HEK293T (cell line): ENCODE data around the gene IGF1R.

ENCODE experiments used
- CTCF ChIA-PET: fragments of 350-600 bp; formaldehyde crosslinking; extraction: SDS; loops from one replicate; lab custom pipeline; 2021; ENCODE audit warnings: antibody characterized with exemption, inconsistent platforms; lab: Yijun Ruan, JAX
- POLR2A ChIA-PET: fragments of 350-600 bp; formaldehyde crosslinking; extraction: SDS; loops from one replicate; lab custom pipeline; 2020; ENCODE audit warnings: antibody characterized with exemption, inconsistent platforms; lab: Yijun Ruan, JAX
- DNase-seq: peaks from one replicate; pipeline ENCODE4 v3.0.0; 2012; ENCODE audit warnings: mixed read lengths; ENCODE audit errors: extremely low spot score
- ARNT ChIP-seq: fragments of 450-650 bp; IDR thresholded peaks from 2 replicates; pipeline ENCODE4 v1.6.1; 2017; ENCODE audit warnings: mild to moderate bottlenecking
- BHLHE40 ChIP-seq: fragments of 450-650 bp; IDR thresholded peaks from 2 replicates; pipeline ENCODE4 v1.6.1; 2016; ENCODE audit warnings: mild to moderate bottlenecking, moderate library complexity, borderline replicate concordance
- CTBP1 ChIP-seq: fragments of 450-650 bp; IDR thresholded peaks from 2 replicates; pipeline ENCODE4 v1.6.1; 2016; ENCODE audit warnings: borderline replicate concordance
- ELF4 ChIP-seq: fragments of 450-650 bp; IDR thresholded peaks from 2 replicates; pipeline ENCODE4 v1.6.1; 2017; ENCODE audit warnings: antibody characterized with exemption
- FOXA1 ChIP-seq: fragments of 450-650 bp; IDR thresholded peaks from 2 replicates; pipeline ENCODE4 v1.6.1; 2016; ENCODE audit warnings: mild to moderate bottlenecking
- FOXK2 ChIP-seq: fragments of 450-650 bp; IDR thresholded peaks from 2 replicates; pipeline ENCODE4 v1.6.1; 2016; ENCODE audit warnings: mild to moderate bottlenecking
- HDGF ChIP-seq: fragments of 450-650 bp; IDR thresholded peaks from 2 replicates; pipeline ENCODE4 v1.6.1; 2017; ENCODE audit warnings: antibody characterized with exemption, borderline replicate concordance
- L3MBTL2 ChIP-seq: fragments of 450-650 bp; conservative IDR thresholded peaks from 2 replicates; pipeline ENCODE4 v1.6.1; 2016; ENCODE audit warnings: mild to moderate bottlenecking
- LEF1 ChIP-seq: fragments of 450-650 bp; IDR thresholded peaks from 2 replicates; pipeline ENCODE4 v1.6.1; 2017; ENCODE audit warnings: mild to moderate bottlenecking, borderline replicate concordance
- NFRKB ChIP-seq: fragments of 450-650 bp; IDR thresholded peaks from 2 replicates; pipeline ENCODE4 v1.6.1; 2016; ENCODE audit warnings: mild to moderate bottlenecking, moderate library complexity
- SP1 ChIP-seq: fragments of 450-650 bp; IDR thresholded peaks from 2 replicates; pipeline ENCODE4 v1.6.1; 2017
- SUZ12 ChIP-seq: fragments of 450-650 bp; IDR thresholded peaks from 2 replicates; pipeline ENCODE4 v1.6.1; 2016; ENCODE audit warnings: mild to moderate bottlenecking
- TARDBP ChIP-seq: fragments of 450-650 bp; IDR thresholded peaks from 2 replicates; pipeline ENCODE4 v1.6.1; 2016
- ZNF384 ChIP-seq: fragments of 450-650 bp; IDR thresholded peaks from 2 replicates; pipeline ENCODE4 v1.6.1; 2016
- TF ChIP-seq, protein P1 (sequence below): fragments of 450-650 bp; IDR thresholded peaks from 2 replicates; pipeline ENCODE4 v1.6.1; 2016

The IGF1R gene

DNA sequence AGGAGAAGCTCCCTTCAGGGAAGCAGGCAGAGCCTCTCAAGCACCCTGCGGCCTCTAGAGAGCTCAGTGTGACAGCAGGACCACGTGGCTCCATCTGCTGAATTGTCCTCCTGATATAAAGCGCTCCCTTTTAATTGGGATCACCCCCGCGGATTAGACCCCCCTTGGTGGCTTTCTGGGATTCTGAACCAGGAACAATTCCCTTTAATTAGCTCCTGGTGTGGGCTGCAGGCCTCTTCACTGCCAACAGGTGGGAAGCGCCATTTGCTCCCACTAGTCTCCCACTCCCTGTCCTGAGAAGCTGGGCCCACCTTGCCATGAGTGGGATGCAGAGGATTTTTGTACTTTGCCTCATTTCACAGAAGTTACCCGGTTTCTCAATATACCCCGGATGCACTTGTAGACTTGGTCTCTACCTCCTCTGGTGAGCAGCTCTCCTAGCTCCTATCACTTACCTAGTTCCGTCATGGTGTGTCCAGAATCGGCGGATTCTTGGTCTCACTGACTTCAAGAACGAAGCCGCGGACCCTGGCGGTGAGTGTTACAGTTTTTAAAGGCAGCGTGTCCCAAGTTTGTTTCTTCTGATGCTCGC lies 358.7 kb downstream of the IGF1R start:
- TF ChIP-seq BHLHE40: no peak
- no peak for TF ChIP-seq FOXK2
- no peak for TF ChIP-seq ELF4
- TF ChIP-seq CTBP1: no peak
- TF ChIP-seq SP1: no peak
- TF ChIP-seq SUZ12: no peak
- TF ChIP-seq, protein P1, sequence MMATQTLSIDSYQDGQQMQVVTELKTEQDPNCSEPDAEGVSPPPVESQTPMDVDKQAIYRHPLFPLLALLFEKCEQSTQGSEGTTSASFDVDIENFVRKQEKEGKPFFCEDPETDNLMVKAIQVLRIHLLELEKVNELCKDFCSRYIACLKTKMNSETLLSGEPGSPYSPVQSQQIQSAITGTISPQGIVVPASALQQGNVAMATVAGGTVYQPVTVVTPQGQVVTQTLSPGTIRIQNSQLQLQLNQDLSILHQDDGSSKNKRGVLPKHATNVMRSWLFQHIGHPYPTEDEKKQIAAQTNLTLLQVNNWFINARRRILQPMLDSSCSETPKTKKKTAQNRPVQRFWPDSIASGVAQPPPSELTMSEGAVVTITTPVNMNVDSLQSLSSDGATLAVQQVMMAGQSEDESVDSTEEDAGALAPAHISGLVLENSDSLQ: no peak
- no peak for TF ChIP-seq ZNF384
- TF ChIP-seq LEF1: no peak

DNA sequence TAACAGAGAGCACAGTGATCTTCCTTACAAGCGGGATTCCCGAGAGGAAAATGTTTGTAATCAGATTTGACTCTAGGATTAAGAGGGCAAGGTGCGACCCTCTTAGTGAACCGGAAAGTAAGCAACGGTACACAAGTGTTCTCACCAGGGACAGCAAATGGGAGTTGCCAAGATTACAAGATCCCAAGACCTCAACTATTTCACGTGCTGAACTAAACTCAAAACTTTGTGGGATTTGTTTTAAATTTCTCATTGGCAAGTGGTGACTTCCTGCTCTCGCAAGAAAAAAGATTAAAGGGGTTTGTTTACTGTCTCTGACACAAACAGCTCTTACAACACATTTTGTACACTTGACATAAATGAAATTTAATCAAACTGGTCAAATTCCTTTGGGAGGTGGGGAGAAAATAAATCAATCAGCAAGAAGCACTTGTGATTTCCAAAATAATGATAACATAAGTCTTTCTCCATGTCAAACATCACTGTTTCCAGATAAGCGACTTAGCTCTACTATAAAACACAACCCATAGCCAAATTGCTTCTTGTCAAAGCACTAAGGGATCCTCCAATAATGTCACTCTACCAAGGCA lies 361.5 kb downstream of the IGF1R start:
- no peak for TF ChIP-seq SUZ12
- TF ChIP-seq HDGF: no peak
- TF ChIP-seq TARDBP: no peak
- no peak for TF ChIP-seq L3MBTL2
- no peak for TF ChIP-seq FOXA1
- TF ChIP-seq BHLHE40: no peak
- TF ChIP-seq FOXK2: no peak
- TF ChIP-seq ZNF384: no peak
- no peak for TF ChIP-seq NFRKB
- 0 out of 2 replicates have a peak, but pooled peaks have one; percentile 43 for TF ChIP-seq CTBP1
- TF ChIP-seq, protein P1: peak; percentile 84
- CTCF ChIA-PET: no interaction called here
- DNase-seq: no peak
- POLR2A ChIA-PET: no interaction called here

More for the DNA sequence above, 358.7 kb downstream of the IGF1R start:
- ChIA-PET CTCF (no interaction called here), POLR2A (interaction anchor here (0.6 kb wide), 2 partner anchors 9 to 555 kb away, joined by 3 read pairs; no protein-coding TSS in a partner anchor)
- no peak for DNase-seq

DNA sequence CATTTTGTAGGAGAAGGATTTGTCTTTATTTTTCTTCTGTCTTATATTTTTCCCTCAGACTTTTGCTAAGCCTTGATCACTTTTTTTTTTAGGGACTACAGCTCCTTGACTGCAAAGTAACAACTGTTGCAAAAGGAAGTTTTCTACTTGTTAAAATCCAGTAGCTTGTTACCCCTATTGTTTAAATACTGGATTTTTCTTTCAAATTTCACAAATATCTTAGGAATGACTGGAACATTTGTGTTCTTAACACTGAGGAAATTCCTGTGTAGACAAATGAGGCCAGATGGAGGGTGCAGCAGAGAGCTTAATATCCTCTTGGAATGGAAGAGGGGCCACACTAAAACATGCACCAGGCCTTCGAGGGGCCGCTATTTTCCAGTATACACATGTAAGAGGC lies 362.4 kb downstream of the IGF1R start:
- DNase-seq: no peak
- ChIA-PET POLR2A (no interaction called here), CTCF (no interaction called here)
- TF ChIP-seq ELF4 (no peak), FOXK2 (no peak), ZNF384 (no peak), ARNT (no peak), CTBP1 (no peak), SUZ12 (no peak), TARDBP (no peak), FOXA1 (no peak), L3MBTL2 (no peak), LEF1 (no peak)
